ENCODE data around the gene DCLK3. TPM values are rescaled to one million over a fixed set of nuclear protein-coding genes. Genes with fewer than 3 reads are reported as not detected.

DCLK3 gene
- total RNA-seq, 1 donor = not detected

DNA sequence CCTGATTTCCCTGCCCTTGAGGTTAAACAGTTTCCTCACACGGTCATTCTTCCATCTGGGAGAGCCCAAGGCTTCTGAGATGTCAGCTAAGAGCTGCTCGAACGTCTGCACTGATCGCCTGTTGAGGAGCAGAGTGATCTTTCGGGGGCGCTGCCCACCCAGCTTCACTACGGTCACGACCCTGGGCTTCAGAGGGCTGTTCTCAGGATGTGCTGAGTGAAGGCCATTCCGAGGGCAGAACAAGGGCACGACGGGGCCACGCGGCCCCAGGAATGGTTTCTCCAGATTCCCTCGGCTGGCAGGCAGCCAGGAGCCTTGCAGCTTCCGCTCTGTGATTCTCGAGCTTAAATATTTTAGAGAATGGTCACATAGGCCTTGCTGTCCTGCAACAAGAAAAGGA lies 25.7 kb downstream of the DCLK3 start:
- TF ChIP-seq, protein P1, sequence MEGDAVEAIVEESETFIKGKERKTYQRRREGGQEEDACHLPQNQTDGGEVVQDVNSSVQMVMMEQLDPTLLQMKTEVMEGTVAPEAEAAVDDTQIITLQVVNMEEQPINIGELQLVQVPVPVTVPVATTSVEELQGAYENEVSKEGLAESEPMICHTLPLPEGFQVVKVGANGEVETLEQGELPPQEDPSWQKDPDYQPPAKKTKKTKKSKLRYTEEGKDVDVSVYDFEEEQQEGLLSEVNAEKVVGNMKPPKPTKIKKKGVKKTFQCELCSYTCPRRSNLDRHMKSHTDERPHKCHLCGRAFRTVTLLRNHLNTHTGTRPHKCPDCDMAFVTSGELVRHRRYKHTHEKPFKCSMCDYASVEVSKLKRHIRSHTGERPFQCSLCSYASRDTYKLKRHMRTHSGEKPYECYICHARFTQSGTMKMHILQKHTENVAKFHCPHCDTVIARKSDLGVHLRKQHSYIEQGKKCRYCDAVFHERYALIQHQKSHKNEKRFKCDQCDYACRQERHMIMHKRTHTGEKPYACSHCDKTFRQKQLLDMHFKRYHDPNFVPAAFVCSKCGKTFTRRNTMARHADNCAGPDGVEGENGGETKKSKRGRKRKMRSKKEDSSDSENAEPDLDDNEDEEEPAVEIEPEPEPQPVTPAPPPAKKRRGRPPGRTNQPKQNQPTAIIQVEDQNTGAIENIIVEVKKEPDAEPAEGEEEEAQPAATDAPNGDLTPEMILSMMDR (IDR thresholded peaks at IDR 0.05; ENCODE audit: insufficient read depth, low read depth, low read length) = no peak
- peak; percentile 8 for DNase-seq (ENCODE audit: low read depth)
- no peak overlapping the region for H3K4me3 ChIP-seq (ENCODE audit: low read depth, low read length)

DNA sequence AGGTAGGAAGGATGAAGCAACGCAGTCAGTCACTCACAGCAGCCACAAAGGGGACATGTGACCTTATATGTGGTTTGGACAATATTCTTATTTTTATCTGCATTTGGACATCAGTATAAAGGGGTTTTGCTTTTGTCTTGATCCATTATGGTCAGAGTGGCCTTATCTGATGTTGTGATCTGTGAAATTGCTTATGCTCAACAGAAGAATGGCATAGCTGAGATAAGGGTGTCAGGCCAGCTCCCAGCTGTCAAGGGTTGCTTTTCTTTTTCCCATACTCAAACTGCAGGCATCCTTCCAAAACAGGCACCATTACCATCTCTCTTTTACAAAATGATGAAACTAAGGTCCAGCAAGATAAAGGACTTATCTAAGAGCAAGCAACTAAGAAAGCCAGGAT lies 28.1 kb downstream of the DCLK3 start:
- no peak overlapping the region for H3K4me3 ChIP-seq (ENCODE audit: low read depth, low read length)
- TF ChIP-seq, protein P1 (IDR thresholded peaks at IDR 0.05; ENCODE audit: insufficient read depth, low read depth, low read length) = no peak
- DNase-seq (ENCODE audit: low read depth) = no peak

DNA sequence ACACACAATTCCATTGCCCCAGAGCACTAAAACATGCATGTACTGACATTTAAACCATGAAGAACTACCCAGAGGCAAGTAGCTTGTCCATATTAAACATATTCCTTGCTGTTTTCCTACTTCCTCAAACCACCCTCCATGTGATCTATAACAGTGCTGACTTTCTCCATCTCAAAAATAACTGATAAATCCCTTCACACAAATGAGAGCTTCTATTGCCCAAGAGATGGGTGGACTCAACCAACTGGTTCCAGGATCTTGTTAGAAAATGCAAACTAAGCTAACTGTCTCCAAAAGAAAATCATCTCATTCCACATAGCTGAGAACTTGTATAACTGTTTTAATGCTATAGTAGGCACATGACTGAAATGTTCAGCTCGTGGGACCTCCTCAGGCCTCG lies 29.6 kb downstream of the DCLK3 start:
- TF ChIP-seq, protein P1 (IDR thresholded peaks at IDR 0.05; ENCODE audit: insufficient read depth, low read depth, low read length) = no peak
- no peak overlapping the region for H3K4me3 ChIP-seq (ENCODE audit: low read depth, low read length)
- DNase-seq (ENCODE audit: low read depth) = no peak

DNA sequence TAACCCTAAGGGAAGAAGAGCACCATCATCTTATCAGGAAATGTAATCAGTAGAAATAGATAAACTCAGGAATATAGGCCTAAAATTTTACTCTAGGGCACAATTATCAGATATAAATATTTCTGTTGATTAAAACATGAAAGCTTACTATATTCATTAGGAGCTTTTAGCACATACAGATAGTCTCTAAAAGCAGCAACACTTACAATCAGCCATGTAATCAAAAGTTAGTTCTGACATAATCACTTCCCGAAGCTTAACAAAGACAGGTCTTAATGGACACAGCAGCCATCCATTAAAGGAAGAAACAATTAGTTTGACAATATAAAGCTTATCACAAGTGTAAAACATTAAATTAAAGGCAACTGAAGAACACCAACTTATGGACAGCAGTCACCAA lies 30.6 kb downstream of the DCLK3 start:
- no peak for DNase-seq (ENCODE audit: low read depth)
- TF ChIP-seq, protein P1 (IDR thresholded peaks at IDR 0.05; ENCODE audit: insufficient read depth, low read depth, low read length) = no peak

DNA sequence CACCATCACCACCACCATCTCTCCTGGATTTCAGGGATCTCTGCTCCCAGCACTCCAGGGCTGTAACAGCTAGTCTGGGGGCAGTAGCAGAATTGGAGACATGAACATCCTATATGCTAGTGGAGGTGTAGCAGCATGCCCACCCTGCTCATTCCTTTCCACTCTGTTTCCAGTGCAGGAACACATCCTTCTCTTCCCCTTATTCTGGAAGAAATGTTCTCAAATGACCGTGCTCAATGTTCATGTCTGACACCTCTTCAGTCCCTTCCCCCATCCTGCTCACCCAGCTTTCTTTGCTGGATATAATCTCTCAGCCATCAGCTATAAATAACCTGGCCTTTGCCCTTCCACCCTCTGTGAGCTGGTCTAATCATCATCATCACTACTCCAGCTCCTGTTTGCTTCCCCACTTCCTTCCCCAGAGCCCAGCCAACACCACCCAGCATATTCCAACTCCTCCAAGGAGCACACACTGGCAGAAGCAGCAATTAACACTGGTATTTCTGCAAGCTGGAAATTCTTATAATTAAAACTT lies 31.1 kb downstream of the DCLK3 start:
- no peak for DNase-seq (ENCODE audit: low read depth)
- no peak overlapping the region for H3K4me3 ChIP-seq (ENCODE audit: low read depth, low read length)
- TF ChIP-seq, protein P1 (IDR thresholded peaks at IDR 0.05; ENCODE audit: insufficient read depth, low read depth, low read length) = no peak

More for the DNA sequence above, 30.6 kb downstream of the DCLK3 start:
- H3K4me3 ChIP-seq (ENCODE audit: low read depth, low read length) = no peak overlapping the region

DNA sequence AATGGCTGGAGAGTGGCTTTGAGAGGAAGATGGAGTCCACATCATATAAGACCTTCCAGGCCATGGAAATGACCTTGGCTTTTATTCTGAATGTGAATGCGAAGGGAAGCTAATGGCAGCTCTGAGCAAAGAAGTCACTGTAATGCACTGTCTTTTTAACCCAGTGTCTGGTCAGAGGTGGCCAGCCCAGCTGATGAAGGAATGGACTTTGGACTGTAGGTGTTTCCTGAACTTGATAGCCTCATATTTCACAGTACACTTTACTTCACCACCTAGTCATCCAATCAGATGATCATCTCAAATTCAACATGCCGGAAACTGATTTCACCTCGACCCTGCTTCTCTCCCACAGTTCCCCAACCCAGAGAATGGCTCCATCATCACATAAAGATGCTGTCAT lies 33.4 kb downstream of the DCLK3 start:
- no peak overlapping the region for H3K4me3 ChIP-seq (ENCODE audit: low read depth, low read length)
- TF ChIP-seq, protein P1 (IDR thresholded peaks at IDR 0.05; ENCODE audit: insufficient read depth, low read depth, low read length) = no peak
- DNase-seq (ENCODE audit: low read depth) = no peak

Measured in fibroblast of villous mesenchyme (primary cell).